Nucleus accumbens (tissue), 56 donors: ENCODE results near the gene PDLIM5.
"Not testable (repeated sequence)": the region's sequence is repeated elsewhere in the genome, so short reads cannot be mapped to it uniquely, and the experiment has no call there.

Experiments used
- DNase-seq, 56 donors: peaks; one replicate each; lab custom pipeline; 2025; lab: John Stamatoyannopoulos, UW

The PDLIM5 gene

DNA sequence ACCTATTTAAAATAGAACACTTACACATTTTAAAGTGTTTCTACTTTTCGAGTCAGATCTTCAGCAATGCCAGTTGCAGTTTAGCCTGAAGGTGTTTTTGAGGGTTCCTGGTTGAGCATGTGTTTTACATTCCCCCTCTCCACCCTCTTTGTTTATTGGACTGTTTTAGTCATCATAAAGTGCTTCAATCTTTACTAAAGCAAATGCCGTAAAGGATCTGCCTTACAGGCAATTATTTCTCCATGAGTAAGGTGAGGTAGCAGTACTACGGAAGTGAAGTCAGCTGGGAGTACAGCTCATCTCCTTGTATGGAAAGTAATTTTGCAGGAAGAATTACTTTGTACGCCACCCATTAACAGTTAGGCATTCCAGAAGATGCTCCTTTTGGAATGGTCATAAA, 36.9 kb downstream of the PDLIM5 start:
- no peak for DNase-seq

DNA sequence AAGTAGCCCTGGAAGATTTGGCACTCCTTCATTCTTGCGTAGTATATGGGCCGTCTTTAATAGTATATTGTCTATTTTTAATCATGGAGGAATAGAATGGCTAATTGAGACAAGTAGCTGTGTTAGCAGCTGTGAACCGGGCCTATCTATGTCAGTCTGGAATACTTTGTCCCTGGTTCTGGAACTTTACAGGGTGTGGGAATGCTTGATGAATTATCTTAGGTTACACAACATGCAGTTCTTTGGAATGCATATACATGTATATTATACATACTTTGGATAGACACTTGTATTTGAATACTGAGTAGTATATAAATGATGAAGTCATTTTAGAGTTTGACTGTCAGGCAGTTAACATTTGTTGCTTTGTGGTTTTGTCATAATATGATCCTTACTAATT, 37.4 kb downstream of the PDLIM5 start:
- DNase-seq: no peak

DNA sequence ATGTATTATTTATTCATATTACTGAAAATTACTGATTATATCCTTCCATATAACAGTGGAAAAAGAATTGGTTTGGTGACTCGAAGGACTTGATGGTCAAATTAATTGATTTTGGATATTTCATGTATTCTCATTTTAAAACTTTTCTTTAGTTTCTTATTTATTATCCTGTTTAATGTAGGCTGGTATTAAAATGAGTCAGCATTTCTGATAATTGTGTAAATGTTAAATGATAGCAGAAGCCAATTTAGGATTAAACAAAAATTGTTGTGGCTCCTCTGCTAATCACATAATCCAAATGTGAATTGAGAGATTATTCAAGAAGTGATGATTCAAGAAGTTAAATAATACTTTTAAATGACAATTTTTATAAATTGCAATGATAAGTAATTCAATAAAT, 38.7 kb downstream of the PDLIM5 start:
- no peak for DNase-seq

DNA sequence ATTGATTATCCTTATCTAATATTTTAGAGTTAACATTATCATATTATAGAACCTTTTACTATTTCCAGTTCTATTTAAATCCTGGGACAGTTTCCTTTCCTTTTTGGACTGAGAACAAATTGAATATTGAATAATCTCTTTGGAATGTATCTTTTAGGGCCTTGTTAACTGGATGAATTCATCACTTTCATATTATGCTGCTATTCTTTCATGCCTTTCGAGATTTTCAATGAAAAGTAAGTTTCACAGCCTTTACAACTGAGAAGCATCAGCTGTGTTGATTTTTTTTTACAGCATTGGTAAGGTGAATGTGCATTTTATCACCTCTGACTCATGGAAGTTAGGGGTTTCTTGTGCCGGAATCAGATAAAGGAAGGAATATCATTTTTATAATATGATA, 39.6 kb downstream of the PDLIM5 start:
- DNase-seq: no peak

DNA sequence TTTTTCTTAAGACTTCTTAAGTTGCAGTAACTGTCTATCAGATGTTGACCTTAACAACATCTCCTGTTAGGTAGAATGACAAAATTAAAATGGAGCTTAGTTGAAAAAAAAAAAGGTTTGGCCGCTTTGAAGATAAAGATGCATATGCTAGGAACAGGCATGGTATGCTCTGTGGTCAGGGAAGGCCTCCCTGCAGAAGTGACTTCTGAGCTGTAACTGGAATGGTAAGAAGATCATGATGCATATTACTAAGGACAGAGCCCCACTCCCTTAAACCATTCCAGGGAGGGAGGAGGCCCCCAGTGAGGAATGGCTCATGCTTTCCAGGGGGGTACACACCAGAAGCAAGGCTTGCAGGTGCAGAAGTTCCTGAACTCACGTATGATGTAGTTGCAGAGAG, 43.7 kb downstream of the PDLIM5 start:
- DNase-seq: no peak

DNA sequence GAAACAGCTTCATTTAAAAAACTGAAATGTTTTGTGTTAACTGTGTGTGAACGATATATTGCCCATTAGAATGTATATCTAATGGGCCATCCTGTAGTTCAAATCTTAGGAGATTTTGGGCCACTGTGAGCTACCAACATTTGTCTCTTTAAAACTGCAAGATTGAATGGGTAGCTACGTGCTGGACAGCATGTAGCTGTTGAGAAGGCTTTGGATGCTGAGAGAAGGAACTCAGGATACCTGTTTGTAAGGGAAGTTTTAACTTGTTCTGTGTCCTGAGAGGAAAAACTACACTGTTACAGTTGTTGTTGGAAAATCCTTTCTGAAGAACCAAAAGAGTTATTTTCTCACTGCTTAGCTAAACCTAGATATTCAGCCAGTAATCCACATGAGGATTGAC, 45.9 kb downstream of the PDLIM5 start:
- no peak for DNase-seq

DNA sequence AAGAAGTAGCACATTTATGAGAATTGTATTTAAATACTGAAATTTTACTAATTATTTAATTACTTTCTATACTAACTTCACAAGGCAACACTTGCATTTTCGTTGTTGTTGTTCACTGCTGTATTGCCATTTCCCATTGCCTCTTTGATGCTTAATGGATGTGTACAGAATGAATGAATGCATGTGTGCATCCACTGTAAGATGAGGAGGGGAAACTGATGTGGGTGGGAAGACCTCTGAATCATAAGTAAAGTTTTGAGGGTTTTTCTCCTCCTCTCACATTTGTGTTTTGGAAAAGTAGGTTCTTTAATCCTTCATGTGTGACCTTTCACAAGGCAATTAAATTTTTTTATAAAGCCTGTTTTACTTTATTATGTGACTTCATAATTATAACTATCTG, 46.8 kb downstream of the PDLIM5 start:
- DNase-seq: no peak

DNA sequence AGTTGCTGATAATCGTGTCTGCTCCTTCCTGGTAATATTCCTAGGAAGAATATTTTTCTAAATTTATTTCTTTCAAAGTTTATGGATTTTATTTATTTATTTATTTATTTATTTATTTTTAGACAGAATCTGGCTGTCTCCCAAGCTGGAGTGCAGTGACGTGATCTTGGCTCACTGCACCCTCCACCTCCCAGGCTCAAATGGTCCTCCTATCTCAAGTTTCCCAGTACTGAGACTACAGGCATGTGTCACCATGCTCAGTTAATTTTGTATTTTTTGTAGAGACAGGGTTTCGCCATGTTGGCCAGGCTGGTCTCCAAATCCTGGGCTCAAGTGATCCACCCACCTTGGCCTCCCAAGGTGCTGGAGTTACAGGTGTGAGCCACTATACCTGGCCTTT, 48.9 kb downstream of the PDLIM5 start:
- no peak for DNase-seq

DNA sequence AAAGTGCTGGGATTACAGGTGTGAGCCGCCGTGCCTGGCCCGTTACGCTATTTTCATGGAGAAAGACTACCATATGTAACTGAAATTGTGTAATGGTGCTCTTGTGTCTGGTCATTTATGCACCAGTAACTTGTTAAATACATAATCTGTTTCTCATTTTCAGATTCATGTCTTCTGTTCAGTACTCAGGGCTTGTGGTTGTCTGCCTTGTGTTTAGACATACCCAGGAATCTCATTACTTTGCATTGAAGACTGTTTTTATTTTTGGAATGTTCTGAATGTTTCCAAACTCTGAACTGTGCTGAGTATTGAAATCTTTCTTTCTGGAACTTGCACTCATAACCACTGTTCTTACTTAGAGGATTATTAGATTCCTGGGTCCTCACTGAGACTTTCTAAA, 52.8 kb downstream of the PDLIM5 start:
- no peak for DNase-seq

DNA sequence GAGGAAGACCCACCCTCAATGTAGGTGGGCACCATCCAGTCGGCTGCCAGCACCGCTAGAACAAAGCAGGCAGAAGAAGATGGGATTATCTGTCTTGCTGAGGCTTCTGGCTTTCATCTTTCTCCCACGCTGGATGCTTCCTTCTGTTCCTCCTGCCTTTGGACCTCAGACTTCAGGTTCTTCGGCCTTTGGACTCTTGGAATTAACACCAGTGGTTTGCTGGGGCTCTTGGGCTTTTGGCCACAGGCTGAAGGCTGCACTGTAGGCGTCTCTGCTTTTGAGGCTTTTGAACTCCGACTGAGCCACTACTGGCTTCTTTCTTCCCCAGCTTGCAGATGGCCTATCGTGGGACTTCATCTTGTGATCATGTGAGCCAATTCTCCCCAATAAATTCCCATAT, 55.1 kb downstream of the PDLIM5 start:
- no peak for DNase-seq

DNA sequence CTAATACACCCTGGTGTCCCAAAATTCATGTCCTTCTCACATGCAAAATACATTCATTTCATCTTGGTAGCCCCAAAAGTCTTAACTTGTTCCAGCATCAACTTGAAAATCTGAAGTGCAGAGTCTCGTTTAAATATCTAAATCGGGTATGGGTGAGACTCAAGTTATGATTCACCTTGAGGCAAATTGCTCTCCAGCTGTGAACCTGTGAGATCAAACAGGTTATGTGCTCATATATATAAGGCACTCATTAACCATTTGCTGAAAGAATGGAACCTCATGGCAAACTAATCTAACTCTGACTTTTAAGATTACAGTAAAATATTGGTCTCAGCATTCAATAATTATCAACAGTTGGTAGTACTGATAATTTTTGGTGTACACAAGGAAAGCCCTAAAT, 55.5 kb downstream of the PDLIM5 start:
- DNase-seq: no peak

DNA sequence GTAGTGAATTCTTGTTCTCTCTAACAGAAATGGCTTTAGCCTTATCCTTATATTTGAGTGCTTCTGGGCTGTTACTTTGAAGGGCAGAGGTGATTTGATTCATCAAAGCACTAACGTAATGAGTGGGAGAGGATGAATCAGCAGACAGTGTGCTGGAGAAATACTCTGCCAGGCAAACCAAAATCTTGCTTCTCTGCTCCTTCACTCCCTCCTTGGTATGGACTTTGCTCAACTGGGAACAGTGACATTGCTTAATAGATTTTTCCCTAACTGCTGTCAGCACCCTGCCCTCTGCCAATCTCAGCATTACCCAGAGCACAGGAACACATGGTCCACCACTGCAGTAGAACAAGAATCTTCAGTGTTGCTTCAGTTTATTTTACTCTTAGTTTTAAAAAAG, 56.0 kb downstream of the PDLIM5 start:
- DNase-seq: peak in 4 of 56 donors; percentile 3 to 14 (median 8)

DNA sequence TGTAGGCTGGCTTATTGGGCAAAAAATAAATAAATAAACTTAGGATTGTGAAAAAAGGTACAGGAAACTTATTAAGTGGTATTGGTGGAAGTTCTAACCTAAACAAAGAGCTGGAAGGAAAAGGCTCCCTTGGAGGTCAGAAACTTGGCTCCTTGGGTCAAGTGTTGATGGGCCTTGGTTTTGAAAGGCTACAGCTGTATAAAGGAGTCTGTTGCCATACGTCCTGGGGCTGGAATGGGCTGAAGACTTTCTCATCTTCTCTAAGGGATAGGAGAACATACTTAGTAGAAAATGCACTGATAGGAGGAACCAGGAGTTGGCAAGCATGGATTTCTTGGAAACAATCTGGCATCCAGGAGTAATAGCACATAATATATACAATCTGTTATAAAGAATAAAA, 56.6 kb downstream of the PDLIM5 start:
- DNase-seq: no peak

DNA sequence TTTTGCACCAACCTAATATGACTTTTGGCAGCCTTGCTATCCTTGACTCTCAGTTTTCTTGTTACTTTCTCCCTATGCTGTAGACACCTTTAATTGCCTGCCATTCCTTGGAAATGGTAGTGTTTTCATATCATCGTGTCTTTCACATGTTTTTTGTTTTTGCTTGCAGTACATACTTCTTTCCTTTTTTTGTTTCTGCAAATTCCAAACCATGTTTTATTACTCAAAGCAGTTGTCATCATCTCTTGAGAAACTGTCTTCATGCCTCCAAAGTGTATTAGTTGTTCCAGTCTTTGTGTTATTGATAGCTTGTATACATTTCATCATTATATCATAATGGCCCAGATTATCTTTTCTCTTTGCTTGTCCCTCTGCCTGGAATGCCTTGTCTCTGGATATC, 57.1 kb downstream of the PDLIM5 start:
- no peak for DNase-seq

DNA sequence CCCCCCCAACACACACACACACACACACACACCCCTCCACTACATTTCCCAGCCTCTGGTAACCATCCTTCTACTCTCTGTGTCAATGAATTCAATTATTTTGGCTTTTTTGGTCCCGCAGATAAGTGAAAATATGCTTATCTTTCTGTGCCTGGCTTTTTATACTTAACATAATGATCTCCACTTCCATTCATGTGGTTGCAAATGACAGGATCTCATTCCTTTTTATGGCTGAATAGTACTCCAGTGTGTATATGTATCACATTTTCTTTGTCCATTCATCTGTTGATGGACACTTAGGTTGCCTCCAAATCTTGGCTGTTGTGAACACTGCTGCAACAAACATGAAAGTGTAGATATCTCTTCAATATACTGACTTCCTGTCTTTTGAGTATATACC, 59.8 kb downstream of the PDLIM5 start:
- DNase-seq: no peak

DNA sequence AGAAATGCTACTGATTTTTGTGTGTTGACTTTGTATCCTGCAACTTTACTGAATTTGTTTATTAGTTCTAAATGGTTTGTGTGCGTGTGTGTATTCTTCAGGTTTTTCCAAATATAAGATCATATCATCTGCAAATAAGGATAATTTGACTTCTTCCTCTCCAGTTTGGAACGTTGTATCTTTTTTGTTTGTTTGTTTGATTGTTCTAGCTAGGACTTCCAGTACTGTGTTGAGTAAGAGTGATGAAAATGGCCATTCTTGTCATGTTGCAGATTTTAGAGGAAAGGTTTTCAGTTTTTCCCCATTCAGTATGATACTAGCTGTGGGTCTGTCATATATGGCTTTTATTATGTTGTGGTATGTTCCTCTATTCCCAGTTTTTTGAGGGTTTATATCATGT, 61.8 kb downstream of the PDLIM5 start:
- DNase-seq: not testable (repeated sequence)

DNA sequence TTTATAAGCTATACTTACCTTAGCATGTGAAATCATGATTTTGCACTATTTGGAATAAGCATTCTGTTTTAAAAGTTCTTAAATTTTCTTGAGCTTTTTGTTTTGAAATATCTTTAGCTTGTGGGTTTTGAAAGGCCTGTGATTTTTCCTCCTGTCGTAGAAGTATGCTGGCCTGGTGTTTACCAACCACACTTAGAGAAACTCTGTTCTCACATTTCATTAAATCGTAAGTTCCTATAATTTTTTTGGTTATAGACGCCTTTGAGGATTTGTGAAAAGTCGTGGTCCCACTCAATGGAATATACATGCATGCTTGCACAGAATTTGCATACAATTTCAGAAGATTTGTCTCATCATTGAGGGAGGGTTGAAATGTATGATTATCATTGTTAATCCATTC, 63.6 kb downstream of the PDLIM5 start:
- no peak for DNase-seq

DNA sequence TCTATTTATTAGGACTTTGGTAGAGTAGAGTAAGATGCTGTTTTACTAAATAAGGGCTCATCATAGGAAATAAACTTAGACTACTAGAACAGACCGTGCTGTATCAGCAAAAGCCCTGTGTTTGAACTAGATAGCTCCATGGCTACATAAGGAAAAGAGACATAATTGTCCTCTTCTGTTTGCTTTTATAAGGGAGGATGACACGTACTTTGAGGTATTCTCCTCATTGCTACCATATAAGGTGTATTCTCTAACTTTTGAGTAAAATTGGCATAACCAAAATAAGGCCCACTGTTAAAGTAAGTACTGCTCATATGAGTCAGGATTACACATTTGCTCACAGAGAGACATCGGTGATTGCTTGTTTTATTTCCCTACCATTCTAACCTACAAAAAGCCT, 64.3 kb downstream of the PDLIM5 start:
- DNase-seq: no peak

DNA sequence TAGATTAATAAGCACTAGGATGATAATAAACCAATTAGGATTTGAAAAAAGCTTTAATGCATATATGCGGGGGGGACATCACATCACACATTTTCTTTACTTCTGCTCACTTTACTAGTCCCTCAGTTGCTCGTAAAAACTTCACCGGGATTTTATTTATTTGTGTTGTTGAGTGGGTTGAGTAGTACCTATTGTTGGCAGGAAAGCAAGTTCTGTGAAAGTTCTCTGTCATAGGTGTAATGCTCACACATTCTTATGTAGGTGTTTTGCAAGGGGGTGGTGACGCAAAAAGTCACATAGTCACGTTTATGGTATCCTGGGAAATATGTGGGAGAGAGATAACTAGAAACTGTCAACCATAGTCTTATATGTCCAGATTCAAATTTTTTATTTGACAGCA, 65.3 kb downstream of the PDLIM5 start:
- DNase-seq: no peak

DNA sequence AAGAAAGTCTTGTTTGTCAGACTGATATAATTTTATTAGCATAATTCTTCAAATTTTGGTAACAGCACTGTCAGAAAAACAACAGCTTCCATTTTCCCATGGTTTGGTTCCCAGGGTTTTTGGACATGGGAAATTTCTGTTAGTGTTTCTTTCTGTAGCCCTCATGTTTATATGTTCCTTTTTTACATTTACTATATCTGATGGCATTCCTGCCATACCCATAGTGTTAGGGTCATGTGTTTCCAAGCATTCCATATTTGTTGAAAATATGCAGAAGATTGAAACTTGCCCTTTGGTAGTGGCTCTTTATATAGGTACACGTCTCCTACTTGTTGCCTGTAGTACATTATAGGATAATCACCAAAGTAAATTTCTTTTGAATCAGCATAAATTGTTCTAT, 65.8 kb downstream of the PDLIM5 start:
- DNase-seq: no peak

DNA sequence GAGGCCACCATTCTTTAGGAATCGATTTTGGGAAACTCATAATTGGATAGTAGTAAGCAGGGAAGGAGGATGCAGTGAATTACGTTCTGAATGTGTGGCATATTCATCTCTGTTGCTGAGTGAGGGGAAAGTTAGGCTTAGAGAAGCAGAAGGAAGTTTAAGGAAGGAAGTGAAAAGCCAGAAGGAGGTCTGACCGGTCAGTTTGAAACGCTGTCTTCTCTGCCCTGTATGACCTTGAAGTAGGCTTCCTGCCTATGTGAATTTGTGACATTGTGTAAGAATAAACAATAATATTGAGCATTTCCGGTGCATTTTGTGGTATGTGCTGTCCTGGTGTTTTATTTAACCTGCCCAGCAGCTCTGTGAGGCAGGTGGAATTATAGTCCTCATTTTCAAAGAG, 67.3 kb downstream of the PDLIM5 start:
- DNase-seq: no peak

DNA sequence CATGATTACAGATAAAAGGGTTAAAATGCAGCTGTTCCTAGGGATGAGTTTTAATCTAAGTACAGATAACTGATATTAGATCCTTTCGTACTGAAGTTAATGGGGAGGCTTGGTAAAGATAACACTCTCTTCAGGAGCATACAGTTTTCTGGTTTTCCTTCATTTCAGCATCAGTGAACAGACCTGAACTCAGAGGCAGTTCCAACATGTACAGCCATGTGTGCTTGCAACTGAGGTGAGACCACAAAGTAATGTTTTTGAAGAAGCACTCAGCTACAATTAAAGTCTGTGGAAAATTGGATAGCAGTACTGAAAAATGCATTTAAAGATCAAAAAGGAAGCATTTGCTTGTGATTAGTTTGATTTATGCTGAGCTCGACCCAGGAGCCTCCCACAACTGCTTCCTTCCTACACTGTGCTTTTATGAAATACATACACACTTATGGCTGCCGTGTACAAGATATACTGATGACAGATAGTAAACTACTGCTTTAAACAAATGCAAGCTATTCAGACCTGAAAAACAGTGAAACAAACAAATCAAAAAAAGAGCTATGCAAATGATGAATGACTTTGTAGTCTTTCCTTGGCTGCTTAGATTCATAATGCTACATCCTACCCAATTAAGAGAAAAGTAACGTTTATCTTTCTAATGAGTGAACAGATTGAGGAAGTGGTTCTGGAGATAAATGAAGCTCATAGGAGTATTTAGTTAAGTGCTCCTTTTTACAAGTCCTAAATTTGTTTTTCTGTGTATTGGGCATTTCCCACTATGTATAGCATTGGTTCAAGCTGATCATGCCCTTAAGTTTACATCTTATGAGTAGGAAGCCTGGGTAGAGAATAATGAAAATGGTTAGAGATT, 68.4 kb downstream of the PDLIM5 start:
- DNase-seq: no peak

DNA sequence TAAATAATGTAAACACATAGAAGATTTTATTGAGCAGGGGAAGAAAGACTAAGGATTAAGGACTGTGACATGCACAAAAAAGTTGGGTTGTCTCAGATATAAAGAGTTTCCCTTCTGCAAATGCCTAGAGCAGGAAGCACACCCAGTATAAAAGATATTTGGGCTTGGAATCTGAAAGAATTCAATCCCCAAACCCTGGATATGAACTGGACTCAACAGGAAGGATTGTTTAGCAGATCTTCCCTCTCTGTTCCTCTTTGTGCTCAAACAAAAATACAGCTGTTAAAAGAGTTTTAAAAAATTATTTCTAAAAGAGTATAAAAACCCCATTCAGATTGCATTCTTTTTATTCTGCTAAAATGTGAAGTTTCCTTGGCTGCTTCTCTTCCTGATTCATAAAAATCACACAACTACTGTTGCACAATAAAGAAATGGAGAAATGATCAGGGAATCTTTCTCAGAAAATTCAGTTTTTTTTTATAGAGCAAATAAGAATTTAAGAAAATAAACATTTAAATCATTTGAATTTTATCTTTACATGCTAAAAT, 71.4 kb downstream of the PDLIM5 start:
- DNase-seq: no peak
